ENCODE data around the gene CTCFL.

Gene CTCFL

DNA sequence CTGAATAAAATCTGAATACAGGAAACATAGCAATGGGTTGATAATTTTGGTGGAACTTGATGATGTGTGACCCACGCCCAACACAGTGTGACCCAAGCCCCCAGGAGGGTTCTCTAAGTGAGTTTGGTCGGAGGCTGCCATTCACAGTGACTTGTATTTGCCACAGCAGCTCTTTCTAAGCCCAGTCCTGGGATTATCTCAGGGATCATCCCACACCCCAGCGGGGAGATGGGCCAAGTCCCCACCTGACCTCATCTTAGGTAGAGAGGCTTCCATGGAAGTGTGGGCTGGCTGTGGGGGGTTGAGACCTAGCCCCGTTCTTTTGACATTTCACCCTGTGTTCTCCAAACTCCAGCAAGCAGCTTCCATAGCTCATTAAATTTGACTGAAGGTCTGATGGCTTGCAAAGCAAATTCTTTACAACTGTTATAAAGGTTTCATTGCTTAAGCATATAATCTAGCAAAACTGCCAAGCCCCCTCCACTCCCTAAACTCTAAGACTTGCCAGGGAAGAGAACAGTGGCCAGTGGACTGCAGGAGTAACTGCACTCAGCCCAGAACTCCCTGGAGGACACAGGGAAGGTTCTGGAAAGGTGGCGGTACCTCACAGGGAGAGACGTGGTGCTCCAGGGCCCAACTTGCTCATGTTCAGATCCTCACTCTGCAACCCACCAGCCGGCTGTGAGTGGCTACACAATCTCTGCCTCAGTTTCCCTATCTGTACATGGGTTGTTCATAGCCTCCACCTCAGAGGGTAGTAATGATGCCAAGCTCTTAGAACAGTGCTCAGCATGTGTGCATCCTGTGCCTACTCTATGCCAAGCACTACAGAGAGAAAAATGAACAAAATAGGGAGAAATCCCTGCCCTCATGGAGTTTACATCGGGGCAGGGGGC is 35.0 kb upstream of the CTCFL start:
- DNase-seq, result no peak

DNA sequence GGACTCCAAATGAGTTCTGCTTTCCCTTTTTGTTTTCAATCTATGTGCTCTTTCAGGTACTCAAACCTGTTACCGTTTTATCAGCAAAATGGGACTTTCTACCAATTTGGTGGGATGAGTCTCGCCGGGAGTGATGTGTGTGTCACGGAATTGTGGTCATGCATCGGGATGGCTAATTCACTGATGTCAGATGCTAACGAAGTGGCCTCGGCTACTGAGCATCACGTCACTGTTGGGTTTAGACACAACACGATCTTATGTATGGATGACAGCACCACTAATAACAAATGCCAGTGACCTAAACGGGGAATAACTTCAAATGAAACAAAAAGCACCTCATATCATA is 34.3 kb upstream of the CTCFL start:
- DNase-seq, result no peak

DNA sequence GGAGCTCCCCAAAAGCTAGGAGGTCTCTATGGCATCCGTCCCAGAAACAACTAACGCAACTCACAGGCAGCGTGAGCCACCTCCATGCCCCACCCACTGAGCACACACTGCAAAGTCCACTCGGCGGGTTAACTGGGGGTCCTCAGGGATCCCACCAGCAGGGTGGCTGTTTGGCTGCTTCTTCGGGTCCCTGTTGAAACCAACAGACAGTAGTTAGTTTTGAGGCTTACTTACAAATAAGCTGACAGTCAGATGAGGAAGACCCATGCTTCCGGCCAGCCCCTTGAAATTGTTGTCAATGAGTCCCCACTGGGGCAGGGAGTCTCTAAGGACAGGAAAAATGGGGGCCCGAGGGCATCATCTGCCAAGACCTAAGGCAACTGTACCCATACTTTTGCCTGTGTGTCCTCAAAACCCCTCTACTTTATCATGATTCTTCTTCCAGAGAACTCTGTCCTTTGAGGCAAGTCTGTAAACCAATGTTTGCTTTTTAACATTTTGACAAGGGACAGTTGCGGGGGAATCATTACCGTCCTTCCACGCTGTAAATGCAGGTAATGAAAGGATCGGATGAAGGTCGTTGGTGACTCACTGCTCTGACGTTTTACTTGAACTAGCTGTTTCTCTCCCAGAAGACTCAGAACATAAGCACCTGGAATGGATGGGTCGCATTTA is 33.8 kb upstream of the CTCFL start:
- DNase-seq, result no peak

DNA sequence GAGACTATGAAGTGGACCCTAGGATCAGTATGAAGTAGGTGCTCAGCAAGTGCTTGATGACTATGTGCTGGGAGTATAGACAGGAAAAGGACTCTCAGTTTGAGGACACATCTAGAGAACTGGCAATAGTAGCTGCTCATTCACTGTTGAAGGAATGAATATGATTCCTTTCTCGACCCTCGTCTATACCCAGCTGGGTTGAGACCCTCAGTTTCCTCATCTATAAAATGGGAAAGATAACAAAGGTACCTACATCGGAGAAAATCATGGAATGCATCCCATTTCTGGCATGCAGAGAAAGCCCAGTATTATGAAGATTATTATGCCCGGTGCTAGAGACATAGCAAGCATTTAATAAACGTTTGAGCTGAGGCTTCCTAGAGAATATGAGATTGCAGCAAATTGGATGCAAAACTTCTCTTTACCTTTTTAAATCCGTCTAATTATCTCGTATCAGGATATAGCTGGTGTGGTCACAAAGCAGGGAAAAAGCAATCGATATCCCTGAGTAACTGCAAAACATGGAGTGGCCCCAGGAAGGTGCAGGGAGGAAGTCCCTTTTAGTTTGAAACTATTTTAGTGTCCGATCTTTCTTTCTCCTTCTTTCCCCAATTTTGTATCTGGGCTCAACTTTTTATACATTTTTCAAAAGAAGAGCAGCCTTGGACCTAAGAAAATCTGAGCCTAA is 33.1 kb upstream of the CTCFL start:
- no peak for DNase-seq

DNA sequence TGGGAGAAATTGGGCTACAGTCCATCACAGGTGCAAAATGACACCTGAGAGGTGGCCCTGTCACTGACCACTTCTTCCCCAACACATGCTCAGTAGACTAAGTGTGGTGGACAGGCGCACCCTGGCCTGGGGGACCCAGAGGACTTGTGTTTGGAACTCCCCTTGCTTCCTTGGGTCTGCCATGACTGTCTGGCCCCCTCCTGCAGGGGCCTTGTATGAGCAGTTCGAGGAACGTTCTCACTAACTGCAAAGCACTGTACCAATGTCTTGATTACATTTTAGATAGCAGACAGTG is 32.0 kb upstream of the CTCFL start:
- no peak for DNase-seq

DNA sequence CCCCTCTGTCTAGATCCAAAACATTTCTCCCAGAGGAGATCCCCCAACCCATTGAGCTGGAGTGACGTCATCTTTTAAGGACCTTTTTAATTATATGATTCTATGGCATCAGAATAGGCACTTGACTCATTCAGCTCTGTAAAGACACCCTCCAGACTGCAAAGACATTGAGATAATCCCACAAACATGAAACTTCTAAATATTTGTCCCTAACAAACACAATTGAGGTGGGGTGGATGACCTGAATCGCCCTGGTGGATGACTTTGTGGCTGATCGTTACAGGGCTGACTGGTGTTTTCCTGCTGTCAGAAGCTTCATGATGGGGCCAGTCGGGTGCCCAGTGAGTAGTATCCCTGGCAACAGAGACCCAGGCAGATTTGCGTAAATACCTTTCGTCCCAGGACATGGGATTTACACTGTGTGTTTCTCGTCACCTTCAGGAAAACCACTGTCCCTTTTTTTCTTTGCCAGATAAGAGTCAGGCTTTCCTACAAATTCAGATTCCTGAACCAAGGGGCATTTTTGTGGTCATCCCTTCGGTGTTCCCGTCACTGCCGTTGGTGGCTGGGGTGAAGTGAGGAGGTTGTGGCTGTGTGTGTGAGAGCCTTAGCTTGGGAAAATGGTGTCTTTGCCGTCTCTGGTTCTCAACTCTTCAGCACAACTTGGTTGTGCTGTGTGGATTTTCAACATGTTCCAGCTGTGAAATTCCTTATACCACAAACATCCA is 30.7 kb upstream of the CTCFL start:
- peak in 1 of 3 experiments; percentile 38 for DNase-seq

DNA sequence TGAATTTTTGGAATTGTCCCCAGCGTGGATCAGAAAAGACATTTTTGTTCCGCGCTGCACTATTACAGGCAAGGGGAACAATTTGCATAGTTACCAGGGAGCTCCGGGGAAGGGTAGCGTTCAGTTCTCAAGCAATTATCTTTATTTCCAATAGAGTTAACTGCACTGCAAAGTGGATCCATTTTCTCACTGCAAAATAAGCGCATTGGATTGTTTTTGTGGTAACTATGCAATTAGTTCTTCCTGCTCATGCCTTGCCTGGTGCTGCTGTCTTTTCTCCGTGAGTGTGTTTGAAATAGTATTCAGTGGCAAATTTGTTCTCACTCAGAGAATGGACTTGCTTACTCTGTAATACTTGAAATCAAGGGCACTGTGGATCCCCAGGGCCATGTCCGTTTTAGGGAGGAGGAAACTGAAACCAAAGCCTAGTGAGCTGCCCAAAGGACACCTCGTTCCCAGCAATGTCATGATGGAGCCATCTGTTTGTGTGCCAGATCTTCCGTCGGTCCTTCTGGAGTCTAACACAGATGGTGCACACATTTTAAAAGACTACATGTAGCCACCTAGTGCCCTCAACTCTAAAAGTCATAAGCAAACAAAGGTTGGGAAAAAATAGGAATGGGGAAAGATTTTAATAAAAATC is 28.6 kb upstream of the CTCFL start:
- peak in 2 of 3 experiments; percentile 29 to 80 for DNase-seq

DNA sequence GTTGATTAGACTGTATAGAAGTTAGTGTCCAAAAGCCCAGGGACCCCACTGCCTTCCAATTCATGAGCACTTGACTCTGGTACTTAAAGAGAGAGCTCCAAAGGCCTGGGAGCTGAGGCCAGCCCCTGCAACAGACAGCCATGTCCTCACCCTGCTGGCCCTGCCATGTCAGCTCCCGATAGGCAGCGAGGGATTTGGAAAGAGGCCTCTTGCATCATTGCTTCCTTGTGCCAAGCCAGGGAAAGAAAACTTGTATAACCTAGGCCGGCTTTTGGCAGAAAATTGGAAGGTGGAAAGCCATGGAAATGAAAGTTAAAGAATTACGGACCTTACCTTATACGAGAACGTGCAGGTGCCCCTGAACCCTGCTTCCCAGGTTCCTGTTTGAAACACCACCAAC is 27.5 kb upstream of the CTCFL start:
- no peak for DNase-seq

DNA sequence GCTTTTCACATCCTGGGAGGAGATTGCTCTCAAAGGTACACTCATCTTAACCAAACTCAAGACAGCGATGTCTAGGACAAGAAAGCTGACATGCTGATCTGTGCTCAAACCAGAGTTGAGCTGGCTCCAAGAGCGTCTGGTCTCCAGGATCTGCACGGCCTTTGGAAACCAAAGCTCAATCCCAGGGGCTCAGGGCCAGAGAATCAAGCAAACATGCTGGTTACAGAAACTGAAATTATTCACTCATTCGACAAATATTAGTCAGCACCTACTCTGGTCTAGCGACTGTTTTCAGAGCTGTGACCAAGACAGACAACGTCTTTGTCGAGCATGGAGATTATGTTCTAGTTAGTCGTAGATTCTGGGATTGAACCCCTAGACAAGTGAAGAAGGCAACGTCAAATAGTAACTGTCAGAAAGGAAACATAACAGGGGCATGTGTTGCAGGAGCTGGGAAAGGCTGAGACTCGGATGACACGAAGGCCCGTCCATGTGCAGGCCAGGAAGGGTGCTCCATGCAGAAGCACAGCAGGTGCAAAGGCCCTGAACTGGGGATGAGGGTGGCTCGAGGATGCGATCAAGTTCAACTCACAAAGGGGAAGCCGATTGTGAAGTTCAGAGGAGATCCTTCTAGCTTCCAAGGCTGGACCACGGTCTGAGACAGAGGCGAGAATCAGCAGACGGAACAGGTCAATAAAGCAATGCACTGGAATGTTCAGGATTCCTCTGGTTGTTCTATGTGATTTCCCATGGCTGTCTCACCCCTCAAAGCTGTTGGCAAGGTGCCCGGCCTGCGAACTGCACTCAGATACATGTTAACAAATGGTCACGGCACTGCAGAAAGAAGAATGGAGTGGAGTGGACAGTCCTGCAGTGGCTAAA is 23.5 kb upstream of the CTCFL start:
- DNase-seq, result no peak

DNA sequence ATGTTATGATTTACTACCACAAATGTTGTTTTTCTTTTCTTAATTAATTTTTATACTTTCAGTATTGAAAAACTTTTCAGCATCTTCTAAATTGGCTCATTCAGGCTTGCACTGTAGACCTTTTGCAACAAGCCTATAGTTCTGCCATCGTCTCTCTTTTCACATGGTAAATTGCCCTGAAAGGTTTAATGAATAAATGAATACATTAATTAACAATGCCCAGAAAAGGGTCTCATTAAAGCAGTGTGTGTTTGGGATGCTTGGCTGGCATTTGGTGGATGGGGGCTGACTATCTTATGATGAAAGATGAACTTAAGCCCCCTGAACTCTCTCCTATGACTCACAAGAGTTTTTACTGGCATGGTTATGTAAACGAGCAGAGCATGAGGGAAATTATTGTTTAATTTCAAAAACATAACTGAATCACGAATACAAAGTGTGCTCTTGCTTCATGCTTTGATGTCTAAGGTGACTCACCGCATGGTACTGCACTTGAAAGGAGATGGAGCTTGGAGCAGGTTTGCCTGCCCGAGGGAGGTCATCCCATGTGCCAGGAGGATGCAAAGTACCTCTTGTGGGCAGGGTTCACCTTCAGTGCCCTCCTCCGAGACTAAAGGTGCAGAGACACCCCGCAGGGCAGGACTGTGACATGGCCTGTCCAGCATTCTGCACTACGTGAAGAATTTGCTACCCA is 22.2 kb upstream of the CTCFL start:
- DNase-seq, result no peak

DNA sequence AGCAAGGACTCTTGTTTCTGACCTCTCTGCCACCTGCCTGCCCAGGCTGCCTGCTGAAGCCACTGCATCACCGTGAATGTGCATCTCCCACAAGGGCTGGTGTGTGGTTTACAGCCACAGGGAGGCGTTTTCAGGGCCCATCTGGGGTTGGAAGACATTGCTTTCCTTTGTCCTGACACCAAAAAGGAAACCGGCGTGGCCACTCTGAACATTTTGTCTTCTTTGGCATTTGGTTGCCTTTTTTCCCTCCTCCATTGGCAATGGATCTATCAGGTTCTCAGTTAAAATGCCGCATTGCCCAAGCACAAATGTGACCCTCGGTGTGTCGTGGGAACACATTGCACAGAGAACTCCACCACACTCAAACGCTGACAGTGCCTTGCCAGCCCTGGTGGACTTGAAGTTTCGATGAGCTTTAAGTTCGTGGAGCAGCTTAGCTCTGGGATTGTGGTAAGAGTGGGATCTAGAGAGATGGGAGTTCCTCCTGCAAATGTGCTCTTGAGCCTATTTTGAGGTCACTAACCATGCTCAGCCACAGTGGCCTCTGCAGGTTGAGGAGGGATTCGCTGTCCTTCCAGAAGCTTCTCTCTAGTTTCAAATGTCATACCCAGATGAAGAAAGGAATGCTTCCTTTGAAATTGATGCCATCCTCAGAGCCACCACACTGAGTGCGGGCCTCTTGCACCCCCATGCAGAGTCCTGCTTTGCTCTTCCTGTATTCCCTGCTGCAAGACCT is 21.2 kb upstream of the CTCFL start:
- DNase-seq, result no peak

DNA sequence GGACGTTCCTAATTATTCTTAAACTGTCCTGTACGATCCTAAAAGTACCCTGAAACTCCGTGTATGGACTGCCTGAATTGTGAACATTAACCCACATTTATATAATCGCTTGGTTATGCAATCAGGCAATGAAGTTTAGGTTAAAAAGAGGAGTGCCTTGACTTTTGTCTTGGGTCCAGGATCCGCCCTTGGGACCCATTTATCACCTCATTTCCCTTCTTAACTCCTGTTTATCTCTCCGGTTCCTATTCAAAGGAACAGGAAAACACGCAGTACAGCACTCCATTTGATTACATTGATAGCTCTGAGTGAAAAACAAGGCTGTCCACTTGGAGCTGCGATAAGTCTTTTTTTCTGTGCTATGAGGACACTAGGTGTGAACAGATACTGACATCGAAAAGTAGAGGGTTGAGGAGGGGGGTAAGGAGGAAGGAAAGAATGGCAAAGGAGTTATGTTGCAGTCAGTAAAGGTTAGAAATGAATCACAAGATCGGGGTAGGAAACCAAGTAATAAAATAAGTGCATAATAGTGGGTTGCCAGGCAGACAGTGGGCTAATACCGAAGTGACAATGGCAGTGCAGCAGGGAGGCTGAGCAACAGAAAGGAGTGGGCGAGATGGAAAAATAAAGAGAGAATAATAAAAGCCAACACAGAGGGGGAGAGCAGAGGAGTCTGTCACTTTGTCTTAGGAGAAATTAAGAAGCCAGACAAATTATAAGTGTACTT is 20.1 kb upstream of the CTCFL start:
- peak in 1 of 3 experiments; percentile 36 for DNase-seq

DNA sequence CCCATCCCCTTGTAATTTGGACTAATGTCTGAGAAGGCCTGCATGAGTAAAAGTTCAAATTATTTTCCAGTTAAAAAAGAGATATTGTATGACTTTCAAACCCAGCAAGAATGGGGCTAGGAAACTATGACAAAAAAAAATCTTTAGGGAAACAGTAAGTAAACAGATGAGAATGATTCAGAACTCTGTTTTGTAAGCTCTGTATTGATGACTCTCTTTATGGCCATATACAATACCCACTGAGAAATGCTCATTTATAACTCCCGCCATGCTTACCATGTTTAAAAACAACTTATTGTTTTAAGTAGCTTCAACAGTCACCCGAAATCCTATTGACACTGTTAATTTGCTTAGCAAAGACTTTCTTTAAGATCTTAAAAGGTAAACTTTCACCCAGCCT is 18.8 kb upstream of the CTCFL start:
- no peak for DNase-seq

DNA sequence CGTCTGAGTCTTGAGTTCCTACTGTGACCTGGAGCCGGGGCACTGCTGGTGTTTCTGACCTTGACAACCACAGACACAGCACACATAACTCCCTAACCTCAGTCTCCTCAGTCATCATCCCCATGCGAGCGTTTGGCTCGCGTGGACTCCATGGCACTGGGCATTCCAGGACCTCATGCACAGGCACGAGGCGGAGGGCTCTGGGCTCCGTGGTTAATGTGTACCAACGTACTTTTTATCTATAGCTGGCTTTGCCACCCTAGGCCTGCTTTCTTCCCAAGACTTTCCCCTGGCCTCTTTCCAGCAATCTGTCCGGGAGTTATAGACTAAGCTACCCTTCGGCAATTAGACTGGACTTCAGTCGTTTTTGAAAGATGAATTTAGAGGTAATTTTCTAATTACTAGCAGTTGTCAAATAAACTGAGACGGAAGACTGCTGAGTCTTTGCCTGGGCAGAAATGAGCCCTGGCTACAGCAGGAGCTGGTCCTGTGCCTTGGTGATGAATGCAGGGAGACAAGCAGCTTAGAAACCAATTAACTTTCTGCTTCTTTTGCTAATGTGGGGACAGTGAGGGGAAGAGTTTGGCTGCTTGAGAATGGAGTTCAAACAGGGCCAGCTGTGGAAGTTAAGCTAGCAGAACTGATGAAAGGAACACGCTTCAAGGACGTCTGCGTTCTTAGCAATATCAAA is 16.1 kb upstream of the CTCFL start:
- DNase-seq, result no peak

DNA sequence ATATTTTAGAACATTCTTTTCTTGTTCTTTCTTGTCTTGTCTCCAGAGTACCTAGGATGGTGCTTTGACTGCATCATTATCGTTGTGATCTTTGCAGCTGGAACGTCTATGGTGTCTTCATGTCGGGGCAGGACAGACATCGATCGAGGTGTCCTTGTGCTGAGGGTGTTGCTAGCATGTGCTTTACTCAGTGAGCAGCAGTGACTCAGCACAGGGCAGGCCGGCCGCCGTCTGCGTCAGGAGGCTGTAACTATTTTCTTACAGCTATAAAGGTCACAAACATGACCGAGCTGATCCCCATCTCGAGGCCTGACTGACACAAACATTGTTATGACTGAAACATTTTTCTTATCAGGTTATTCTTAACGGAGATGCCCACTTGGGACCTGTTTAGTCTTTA is 14.9 kb upstream of the CTCFL start:
- no peak for DNase-seq

DNA sequence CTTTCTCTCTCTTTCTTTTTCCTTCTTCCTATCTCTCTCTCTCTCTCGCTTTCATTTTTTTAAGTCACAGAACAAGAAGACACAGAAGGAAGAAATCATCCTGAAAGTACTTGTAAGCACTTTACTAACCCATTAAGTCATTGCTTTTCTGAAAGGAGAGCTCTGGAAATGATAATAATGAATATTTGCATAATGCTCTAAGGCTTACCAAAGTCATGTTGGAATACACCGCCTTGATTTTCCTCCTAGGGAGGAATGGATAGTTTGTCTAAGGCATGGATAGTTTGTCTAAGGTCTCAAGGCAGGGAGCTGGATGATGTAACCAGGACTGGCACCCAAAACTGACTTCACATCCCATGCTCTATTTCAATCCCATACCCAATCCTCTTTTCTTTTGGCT is 12.9 kb upstream of the CTCFL start:
- DNase-seq, result no peak

DNA sequence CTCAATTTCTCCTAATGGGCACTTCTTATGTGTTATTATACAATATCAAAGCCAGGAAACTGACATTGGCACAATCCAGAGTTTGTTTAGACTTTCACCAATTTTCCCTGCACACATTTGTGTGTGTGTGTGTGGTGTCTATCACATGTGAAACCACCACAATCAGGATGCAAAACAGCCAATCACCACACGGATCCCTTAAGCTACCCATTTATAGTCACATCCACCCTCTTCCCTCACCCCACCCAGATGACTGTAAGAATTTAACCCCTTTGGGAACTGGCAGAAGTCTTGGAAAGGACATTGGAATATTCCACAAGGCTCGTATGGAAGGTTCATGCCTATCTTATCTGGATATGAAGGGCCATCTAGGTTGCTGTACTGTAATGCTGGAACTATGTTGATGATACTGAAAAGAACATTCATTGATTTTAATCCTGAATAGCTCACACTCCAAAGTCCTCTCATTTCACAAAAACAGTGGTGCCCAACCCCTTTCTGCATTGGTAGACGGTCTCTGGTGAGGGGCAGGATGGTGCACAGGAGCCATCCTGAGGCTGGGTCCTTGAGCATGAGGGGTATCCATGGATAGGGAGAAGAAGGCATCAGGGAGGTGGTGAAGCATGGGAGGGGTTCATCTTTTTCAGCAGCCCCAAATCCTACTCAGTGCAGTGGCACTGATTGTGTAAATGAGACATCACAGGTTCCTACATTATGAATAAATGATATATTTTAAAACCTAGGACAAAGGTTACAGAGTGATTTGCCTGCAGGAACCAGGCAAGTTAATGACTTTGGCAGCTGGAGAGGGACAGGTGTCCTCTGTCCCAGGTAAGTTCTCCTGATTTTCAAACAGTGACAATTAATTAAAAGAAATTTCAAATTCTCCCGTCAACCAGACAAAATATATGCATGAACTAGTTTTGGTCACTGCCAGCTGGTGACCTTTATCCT is 12.1 kb upstream of the CTCFL start:
- DNase-seq, result no peak

DNA sequence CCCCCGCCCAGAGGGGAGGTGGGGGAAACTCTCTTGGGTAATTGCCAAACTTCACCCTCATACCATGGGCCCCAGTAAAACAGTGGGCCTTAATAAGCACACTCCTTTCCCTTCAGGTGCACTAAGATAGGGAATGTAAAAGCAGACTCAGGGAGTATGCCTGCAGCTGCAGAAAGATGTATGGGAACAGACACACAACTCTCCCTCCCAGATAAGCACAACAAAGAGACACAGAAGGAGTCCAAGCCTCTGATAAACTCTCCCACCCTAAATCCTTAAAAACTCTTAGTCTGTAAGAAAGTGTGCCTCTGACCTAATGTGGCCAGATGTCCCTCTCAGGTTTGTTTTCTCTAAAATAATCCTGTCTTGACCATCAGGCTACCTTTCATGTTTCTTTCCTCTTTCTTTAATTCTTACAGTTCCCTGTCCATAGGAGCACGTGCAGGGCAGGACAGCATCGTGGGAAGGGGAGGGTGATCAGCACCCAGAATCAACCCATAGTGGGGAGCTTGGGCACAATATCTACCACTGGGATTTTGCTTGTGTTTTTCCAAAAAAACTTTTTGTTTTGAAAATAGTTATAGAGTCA is 11.3 kb upstream of the CTCFL start:
- DNase-seq, result no peak

Measured in NCI-H1417 (cell line).